MCF 10A (cell line): Measurements from ENCODE around the gene ABCB9. TPM values are rescaled to one million over a fixed set of nuclear protein-coding genes. Genes with fewer than 3 reads are reported as not detected.

ENCODE experiments used
- BruUV-seq: library from RNA; stranded (reverse); fragments of 400-500 nt; replicated peaks from 2 replicates; lab custom pipeline; 2021; lab: Mats Ljungman, UMichigan
- CTCF ChIA-PET: fragments of 300-600 bp; sonication (Branson Sonifier 250); formaldehyde crosslinking; extraction: SDS; loops from one replicate; lab custom pipeline; 2021; ENCODE audit warnings: antibody characterized with exemption, inconsistent platforms; lab: Yijun Ruan, JAX
- POLR2A ChIA-PET: fragments of 300-600, 350-650 bp; sonication (Branson Sonifier 250); formaldehyde crosslinking; extraction: SDS; loops from one replicate; lab custom pipeline; 2020; ENCODE audit warnings: antibody characterized with exemption, inconsistent platforms; lab: Yijun Ruan, JAX
- DNase-seq: peaks from one replicate; pipeline ENCODE4 v3.0.0-alpha.2; 2018; ENCODE audit not compliant: unreplicated experiment
- H3K27ac Mint-ChIP-seq: one replicate; pipeline ENCODE4 v1.8.0; 2022; ENCODE audit warnings: mild to moderate bottlenecking, low read depth, mixed read lengths; ENCODE audit not compliant: unreplicated experiment
- H3K27me3 Mint-ChIP-seq: one replicate; pipeline ENCODE4 v1.8.0; 2022; ENCODE audit warnings: mixed read lengths; ENCODE audit not compliant: insufficient read depth, unreplicated experiment
- H3K36me3 Mint-ChIP-seq: one replicate; pipeline ENCODE4 v1.8.0; 2022; ENCODE audit warnings: mild to moderate bottlenecking, moderate library complexity, mixed read lengths; ENCODE audit not compliant: insufficient read depth, unreplicated experiment
- H3K4me1 Mint-ChIP-seq: one replicate; pipeline ENCODE4 v1.8.0; 2022; ENCODE audit warnings: mixed read lengths; ENCODE audit not compliant: insufficient read depth, unreplicated experiment
- H3K4me3 Mint-ChIP-seq: one replicate; pipeline ENCODE4 v1.8.0; 2022; ENCODE audit warnings: mild to moderate bottlenecking, moderate library complexity, mixed read lengths; ENCODE audit not compliant: unreplicated experiment
- H3K9me3 Mint-ChIP-seq: one replicate; pipeline ENCODE4 v1.8.0; 2022; ENCODE audit warnings: mixed read lengths; ENCODE audit not compliant: unreplicated experiment
- CTCF ChIP-seq: fragments of 200-600 bp; IDR thresholded peaks from one replicate; pipeline ENCODE4 v1.8.0; 2022; ENCODE audit warnings: antibody characterized with exemption, mild to moderate bottlenecking; ENCODE audit not compliant: unreplicated experiment
- intact Hi-C: fragments of 100-400 bp; cut with micrococcal nuclease; formaldehyde crosslinking; loops from 2 replicates; pipeline ENCODE4 v1.14.1; 2022
- total RNA-seq: library from RNA; stranded (reverse); gene quantifications from 2 replicates; pipeline ENCODE4 v1.2.3, GENCODE V29; 2022

Gene ABCB9
- total RNA-seq, 1 experiment from 2014 or later: 1.6 TPM

- no peaks in the 10 kb centered on the region for H3K36me3 Mint-ChIP-seq
- no peak for TF ChIP-seq CTCF
- no peak for DNase-seq
- H3K4me3 Mint-ChIP-seq: no peak overlapping the region
- H3K27me3 Mint-ChIP-seq: no peaks in the 10 kb centered on the region
- no peak overlapping the region for H3K27ac Mint-ChIP-seq
- POLR2A ChIA-PET: interaction anchor here (0.6 kb wide), 1 partner anchor 616 kb away, joined by 3 read pairs; no protein-coding TSS in a partner anchor
- H3K9me3 Mint-ChIP-seq: no peaks in the 10 kb centered on the region
- no peaks in the 10 kb centered on the region for H3K4me1 Mint-ChIP-seq
- no TSS peak for BruUV-seq
- intact Hi-C loops: no loop called here
- CTCF ChIA-PET: interaction anchor here (2.3 kb wide), 1 partner anchor 99 kb away, joined by 7 read pairs; no protein-coding TSS in a partner anchor
Measured at GRCh38 chr12:122959566-122960192, 6.6 kb downstream of the ABCB9 start.

DNA sequence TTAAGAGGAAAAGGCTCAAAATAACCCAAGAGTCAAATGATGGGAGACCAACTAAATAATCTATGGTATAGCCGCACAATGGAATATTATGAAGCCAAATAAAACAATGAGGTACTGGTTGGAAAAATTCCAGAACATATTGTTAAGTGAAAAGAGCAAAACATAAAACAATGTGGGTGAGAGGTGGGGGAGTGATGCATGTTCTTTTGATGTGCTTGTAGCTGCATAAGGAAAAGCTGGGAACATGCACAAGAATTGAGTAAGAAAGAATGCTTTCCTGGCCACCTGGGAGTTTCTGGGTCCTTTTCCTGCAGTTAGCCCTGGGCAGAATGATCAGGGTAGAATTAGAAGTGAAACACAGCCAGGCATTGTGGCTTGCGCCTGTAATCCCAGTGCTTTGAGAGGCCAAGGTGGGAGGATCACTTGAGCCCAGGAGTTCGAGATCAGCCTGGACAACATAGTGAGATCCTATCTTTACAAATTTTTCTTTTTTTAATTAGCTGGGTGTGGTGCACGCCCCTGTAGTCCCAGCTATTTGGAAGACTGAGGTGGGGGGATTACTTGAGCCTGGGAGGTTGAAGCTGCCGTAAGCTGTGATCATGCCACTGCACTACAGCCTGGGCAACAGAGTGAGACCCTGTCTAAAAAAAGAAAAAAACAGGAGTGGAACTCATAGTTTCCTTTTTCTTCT, 7.9 kb downstream of the ABCB9 start:
- TF ChIP-seq CTCF: no peak
- Mint-ChIP-seq H3K4me3 (no peak overlapping the region), H3K27ac (no peak overlapping the region), H3K36me3 (no peaks in the 10 kb centered on the region), H3K27me3 (no peaks in the 10 kb centered on the region), H3K9me3 (no peaks in the 10 kb centered on the region), H3K4me1 (no peaks in the 10 kb centered on the region)
- ChIA-PET POLR2A (interaction anchor here (1.0 kb wide), 1 partner anchor 11 kb away, joined by 4 read pairs; no protein-coding TSS in a partner anchor), CTCF (interaction anchor here (15.1 kb wide), 1 partner anchor 98 kb away, joined by 230 read pairs; no protein-coding TSS in a partner anchor)
- DNase-seq: peak; percentile 71
- BruUV-seq: no TSS peak
- intact Hi-C loops: no loop called here

- intact Hi-C loops: no loop called here
- Mint-ChIP-seq H3K9me3 (no peaks in the 10 kb centered on the region), H3K4me3 (no peak overlapping the region), H3K27me3 (no peaks in the 10 kb centered on the region), H3K36me3 (no peaks in the 10 kb centered on the region), H3K4me1 (peaks cover 5% of the 10 kb centered on the region), H3K27ac (no peak overlapping the region)
- BruUV-seq: no TSS peak
- DNase-seq: no peak
- no peak for TF ChIP-seq CTCF
- ChIA-PET CTCF (interaction anchor here (1.1 to 15.1 kb wide), 3 partner anchors 10 to 163 kb away, joined by 3 to 230 read pairs (median 9); no protein-coding TSS in a partner anchor), POLR2A (interaction anchor here (1.5 kb wide), 1 partner anchor 10 kb away, joined by 4 read pairs; the partner anchor contains the start of gene ABCB9)
Measured at GRCh38 chr12:122956035-122956434, 10.2 kb downstream of the ABCB9 start.

DNA sequence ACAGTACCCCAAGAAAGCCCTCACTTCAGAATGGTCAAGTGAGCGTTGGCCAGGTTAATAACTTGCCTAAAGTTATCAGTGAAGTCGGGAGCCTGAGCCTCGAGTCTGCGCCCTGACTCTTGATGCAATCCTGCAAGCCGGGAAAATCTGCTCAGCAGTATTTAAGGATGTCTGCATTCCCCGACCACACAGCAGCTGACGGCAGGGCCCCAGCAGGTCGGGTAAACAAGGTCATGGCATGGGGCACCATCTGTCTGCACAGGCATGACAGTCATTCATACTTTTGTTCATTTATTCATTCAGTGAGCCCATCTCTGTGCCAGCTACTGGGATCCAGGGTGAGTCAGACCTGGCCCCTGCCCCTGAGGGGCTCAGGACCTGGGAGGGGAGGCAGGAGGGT, 11.1 kb downstream of the ABCB9 start:
- BruUV-seq: no TSS peak
- no peak for DNase-seq
- no peak for TF ChIP-seq CTCF
- Mint-ChIP-seq H3K36me3 (no peaks in the 10 kb centered on the region), H3K27me3 (no peaks in the 10 kb centered on the region), H3K4me1 (peaks cover 5% of the 10 kb centered on the region), H3K9me3 (no peaks in the 10 kb centered on the region), H3K4me3 (no peak overlapping the region), H3K27ac (no peak overlapping the region)
- POLR2A ChIA-PET: interaction anchor here (0.6 to 1.2 kb wide), 3 partner anchors 11 to 92 kb away, joined by 3 to 5 read pairs (median 4); partner anchors contain the start of gene ABCB9
- CTCF ChIA-PET: interaction anchor here (0.5 to 15.1 kb wide), 9 partner anchors 9 to 318 kb away, joined by 3 to 230 read pairs (median 3); partner anchors contain the start of gene ABCB9
- intact Hi-C loops: no loop called here
